GM13977 (cell line): ENCODE results near the gene ENPP1.

Experiments
- DNase-seq: peaks from one replicate; pipeline ENCODE4 v3.0.0; 2012; ENCODE audit warnings: low spot score
- CTCF ChIP-seq: IDR thresholded peaks from 2 replicates; pipeline ENCODE4 v1.5.1; 2012; ENCODE audit warnings: mild to moderate bottlenecking, control low read depth; ENCODE audit not compliant: insufficient read depth; ENCODE audit errors: extremely low read depth, missing control alignments
- in situ Hi-C: fragments of 300-500 bp; cut with MboI; formaldehyde crosslinking; loops from one replicate; pipeline ENCODE4 v1.12.0; 2022; ENCODE audit warnings: low sequenced_read_pairs, low pct_unique_long_range_greater_than_20kb, mixed read lengths, inconsistent platforms; ENCODE audit not compliant: unreplicated experiment

Gene ENPP1

GRCh38 chr6:131843768-131844167 is 35.9 kb downstream of the ENPP1 start:
- in situ Hi-C loops: no loop called here
- DNase-seq: no peak
- no peak for TF ChIP-seq CTCF

GRCh38 chr6:131844243-131844841 is 36.5 kb downstream of the ENPP1 start:
- no peak for TF ChIP-seq CTCF
- DNase-seq: no peak
- in situ Hi-C loops: no loop called here

GRCh38 chr6:131846023-131846663 is 38.3 kb downstream of the ENPP1 start:
- no peak for TF ChIP-seq CTCF
- in situ Hi-C loops: no loop called here
- no peak for DNase-seq

- in situ Hi-C loops: no loop called here
- no peak for TF ChIP-seq CTCF
- no peak for DNase-seq
These were observed 39.1 kb downstream of the ENPP1 start for GRCh38 chr6:131846905-131847304.

GRCh38 chr6:131849799-131850198 is 42.0 kb downstream of the ENPP1 start:
- no peak for TF ChIP-seq CTCF
- no peak for DNase-seq
- in situ Hi-C loops: no loop called here

- DNase-seq: no peak
- in situ Hi-C loops: no loop called here
- no peak for TF ChIP-seq CTCF
These were observed 43.4 kb downstream of the ENPP1 start for GRCh38 chr6:131851049-131851769.
